ENCODE data around the gene CTIF. TPM values are rescaled to one million over a fixed set of nuclear protein-coding genes. Genes with fewer than 3 reads are reported as not detected.

Gene CTIF
- total and polyA plus RNA-seq, 4 experiments from 2014 or later = 5.2 to 6.5 TPM; not detected in 2

DNA sequence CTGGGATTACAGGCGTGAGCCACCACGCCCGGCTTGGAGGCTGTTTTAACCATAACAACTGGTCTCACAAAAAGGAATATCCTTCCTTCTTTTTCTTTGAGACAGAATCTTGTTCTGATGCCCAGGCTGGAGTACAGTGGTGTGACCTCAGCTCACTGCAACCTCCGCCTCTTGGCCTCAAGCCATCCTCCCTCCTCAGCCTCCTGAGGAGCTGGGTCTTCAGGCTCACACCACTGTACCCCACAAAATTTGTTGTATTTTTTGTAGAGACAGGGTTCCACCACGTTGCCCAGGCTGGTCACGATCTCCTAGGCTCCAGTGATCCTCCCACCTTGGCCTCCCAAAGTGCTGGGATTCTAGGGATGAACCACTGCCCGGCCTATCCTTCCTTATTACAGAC is 21.7 kb downstream of the CTIF start:
- Mint-ChIP-seq H3K27me3 (peaks cover 0 to 2% of the 10 kb centered on the region in 2 donors), H3K4me3 (no peak overlapping the region), H3K4me1 (peaks cover 0 to 2% (median 0%) of the 10 kb centered on the region in 4 donors), H3K9me3 (peaks cover 0 to 5% (median 1%) of the 10 kb centered on the region in 8 donors), H3K27ac (no peak overlapping the region), H3K36me3 (peaks cover 0 to 5% of the 10 kb centered on the region in 2 donors)
- Histone ChIP-seq H3K4me3 (ENCODE audit: low read length in 2 of 2) (no peak overlapping the region), H3K9me3 (ENCODE audit: control insufficient read depth in 1 of 2, low read length in 2 of 2) (no peaks in the 10 kb centered on the region), H3K4me1 (ENCODE audit: insufficient read depth, low read length) (no peaks in the 10 kb centered on the region), H3K36me3 (ENCODE audit: insufficient read depth, low read length) (no peaks in the 10 kb centered on the region), H3K27ac (ENCODE audit: low read depth, low read length) (no peak overlapping the region), H3K27me3 (ENCODE audit: insufficient read depth, low read length) (no peaks in the 10 kb centered on the region)
- intact Hi-C loops (cut with micrococcal nuclease) = no loop called here
- ChIA-PET POLR2A (ENCODE audit: partially characterized antibody) (no interaction called here), CTCF (ENCODE audit: partially characterized antibody) (interaction anchor here (0.7 kb wide), 1 partner anchor 62 kb away, joined by 3 read pairs; no protein-coding TSS in a partner anchor)
- DNase-seq = no peak

DNA sequence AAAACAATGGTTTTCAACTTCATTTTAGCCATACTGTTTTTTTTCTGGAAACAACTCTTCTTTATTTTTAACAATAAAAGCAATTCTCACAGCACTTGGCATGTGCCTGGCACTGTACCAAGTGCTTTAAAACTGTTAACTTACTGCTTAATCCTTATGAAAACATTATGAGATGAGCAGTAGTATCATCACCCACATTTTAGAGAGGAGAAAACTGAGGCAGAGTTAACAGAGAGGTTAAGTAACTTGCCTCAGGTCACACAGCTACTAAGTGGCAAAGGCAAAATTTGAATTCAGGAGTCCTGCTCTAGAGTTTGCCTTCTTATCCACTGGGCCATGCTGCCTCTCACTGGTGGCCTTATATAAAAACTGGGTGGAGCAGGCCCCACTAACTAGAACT is 23.2 kb downstream of the CTIF start:
- H3K27me3 Mint-ChIP-seq = peaks cover 0 to 3% of the 10 kb centered on the region in 2 donors
- peaks cover 0 to 2% (median 0%) of the 10 kb centered on the region in 4 donors for H3K4me1 Mint-ChIP-seq
- peaks cover 0 to 5% (median 1%) of the 10 kb centered on the region in 8 donors for H3K9me3 Mint-ChIP-seq
- no peak for DNase-seq
- no peaks in the 10 kb centered on the region for H3K36me3 ChIP-seq (ENCODE audit: insufficient read depth, low read length)
- H3K9me3 ChIP-seq (ENCODE audit: control insufficient read depth in 1 of 2, low read length in 2 of 2) = no peaks in the 10 kb centered on the region
- H3K4me3 Mint-ChIP-seq = no peak overlapping the region
- H3K4me1 ChIP-seq (ENCODE audit: insufficient read depth, low read length) = no peaks in the 10 kb centered on the region
- no peak overlapping the region for H3K27ac ChIP-seq (ENCODE audit: low read depth, low read length)
- peaks cover 0 to 5% of the 10 kb centered on the region in 2 donors for H3K36me3 Mint-ChIP-seq
- no peaks in the 10 kb centered on the region for H3K27me3 ChIP-seq (ENCODE audit: insufficient read depth, low read length)
- H3K4me3 ChIP-seq (ENCODE audit: low read length in 2 of 2) = no peak overlapping the region
- intact Hi-C loops (cut with micrococcal nuclease) = no loop called here
- ChIA-PET CTCF (ENCODE audit: partially characterized antibody) (no interaction called here), POLR2A (ENCODE audit: partially characterized antibody) (no interaction called here)
- no peak overlapping the region for H3K27ac Mint-ChIP-seq

DNA sequence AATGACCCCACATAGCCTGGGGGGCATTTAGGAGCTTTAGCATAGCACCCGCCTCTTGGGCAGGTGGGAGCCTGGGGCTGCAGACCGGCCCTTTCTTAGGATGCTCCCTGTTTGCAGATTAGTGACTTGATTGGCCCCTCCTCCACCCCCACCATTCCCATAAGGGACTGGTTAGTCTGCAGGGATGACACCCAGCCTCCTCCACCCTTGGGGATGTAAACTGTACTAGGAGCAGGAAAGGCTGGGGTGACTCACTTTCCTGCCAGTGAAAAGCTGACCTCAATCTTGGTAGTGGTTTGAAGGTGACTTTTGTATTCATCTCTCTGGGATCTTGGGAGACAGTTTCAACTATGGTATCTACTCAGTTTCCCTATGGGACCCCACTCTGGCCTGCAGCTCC is 24.2 kb downstream of the CTIF start:
- no peak overlapping the region for H3K27ac Mint-ChIP-seq
- intact Hi-C loops (cut with micrococcal nuclease) = no loop called here

DNA sequence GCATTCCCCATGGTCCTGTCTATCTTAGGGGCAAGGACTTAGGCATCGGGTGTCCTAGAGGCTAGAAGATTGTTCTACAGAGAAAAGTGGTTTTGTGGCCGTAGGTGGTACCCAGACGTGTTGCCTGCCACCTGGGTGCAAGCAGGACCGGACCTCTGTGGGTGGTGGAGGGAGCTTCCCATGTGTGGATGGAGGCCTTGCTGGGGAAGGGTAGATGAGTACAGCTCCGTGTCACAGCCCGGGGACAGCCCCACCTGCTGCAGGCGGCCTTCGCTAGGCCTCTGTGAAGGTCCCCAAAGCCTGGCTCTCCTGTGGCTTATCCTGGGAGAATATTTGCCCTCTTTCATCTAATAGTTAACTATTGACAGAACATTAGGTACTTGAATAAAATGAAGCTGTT is 25.3 kb downstream of the CTIF start:
- no peak overlapping the region for H3K4me3 Mint-ChIP-seq
- Histone ChIP-seq H3K27me3 (ENCODE audit: insufficient read depth, low read length) (no peaks in the 10 kb centered on the region), H3K27ac (ENCODE audit: low read depth, low read length) (no peak overlapping the region), H3K9me3 (ENCODE audit: control insufficient read depth in 1 of 2, low read length in 2 of 2) (no peaks in the 10 kb centered on the region), H3K4me1 (ENCODE audit: insufficient read depth, low read length) (no peaks in the 10 kb centered on the region), H3K4me3 (ENCODE audit: low read length in 2 of 2) (no peak overlapping the region), H3K36me3 (ENCODE audit: insufficient read depth, low read length) (no peaks in the 10 kb centered on the region)
- H3K27ac Mint-ChIP-seq = no peak overlapping the region
- CTCF ChIA-PET (ENCODE audit: partially characterized antibody) = no interaction called here
- POLR2A ChIA-PET (ENCODE audit: partially characterized antibody) = no interaction called here
- peaks cover 2% of the 10 kb centered on the region in 2 donors for H3K27me3 Mint-ChIP-seq
- H3K4me1 Mint-ChIP-seq = no peaks in the 10 kb centered on the region
- no peak for DNase-seq
- intact Hi-C loops (cut with micrococcal nuclease) = no loop called here
- peaks cover 0 to 5% of the 10 kb centered on the region in 2 donors for H3K36me3 Mint-ChIP-seq
- peaks cover 0 to 7% (median 3%) of the 10 kb centered on the region in 8 donors for H3K9me3 Mint-ChIP-seq

More for the DNA sequence above, 24.2 kb downstream of the CTIF start:
- no peaks in the 10 kb centered on the region for H3K4me1 ChIP-seq (ENCODE audit: insufficient read depth, low read length)
- no peak overlapping the region for H3K4me3 ChIP-seq (ENCODE audit: low read length in 2 of 2)
- no peak overlapping the region for H3K4me3 Mint-ChIP-seq
- no peak overlapping the region for H3K27ac ChIP-seq (ENCODE audit: low read depth, low read length)
- ChIA-PET CTCF (ENCODE audit: partially characterized antibody) (no interaction called here), POLR2A (ENCODE audit: partially characterized antibody) (no interaction called here)
- no peaks in the 10 kb centered on the region for H3K36me3 ChIP-seq (ENCODE audit: insufficient read depth, low read length)
- H3K9me3 ChIP-seq (ENCODE audit: control insufficient read depth in 1 of 2, low read length in 2 of 2) = no peaks in the 10 kb centered on the region
- H3K27me3 ChIP-seq (ENCODE audit: insufficient read depth, low read length) = no peaks in the 10 kb centered on the region
- H3K9me3 Mint-ChIP-seq = peaks cover 0 to 5% (median 2%) of the 10 kb centered on the region in 8 donors
- H3K36me3 Mint-ChIP-seq = peaks cover 0 to 5% of the 10 kb centered on the region in 2 donors
- peaks cover 0 to under 1% (median 0%) of the 10 kb centered on the region in 4 donors for H3K4me1 Mint-ChIP-seq
- no peak for DNase-seq
- H3K27me3 Mint-ChIP-seq = peaks cover 1 to 2% of the 10 kb centered on the region in 2 donors

DNA sequence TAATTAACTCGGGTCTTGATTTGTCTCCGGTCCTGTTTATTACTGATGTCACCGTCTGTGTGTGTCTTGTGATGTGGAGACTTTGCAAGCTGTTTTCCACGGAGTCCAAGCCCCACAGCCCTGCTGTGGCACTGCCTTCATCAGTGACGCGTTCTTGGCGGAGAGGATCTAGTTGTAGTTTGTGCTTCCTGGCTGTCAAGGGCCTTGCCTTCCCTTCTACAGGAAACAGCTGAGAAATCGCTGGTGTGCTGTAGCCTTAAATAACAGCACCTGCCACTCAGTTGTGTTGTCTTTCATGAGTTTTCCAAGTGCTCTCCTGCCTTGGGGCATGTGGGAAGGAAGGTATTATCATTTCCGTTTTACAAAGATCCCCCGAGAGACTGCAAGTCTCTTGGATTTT is 26.3 kb downstream of the CTIF start:
- peaks cover 0 to 5% (median 0%) of the 10 kb centered on the region in 8 donors for H3K9me3 Mint-ChIP-seq
- no peak overlapping the region for H3K27ac ChIP-seq (ENCODE audit: low read depth, low read length)
- no peaks in the 10 kb centered on the region for H3K9me3 ChIP-seq (ENCODE audit: control insufficient read depth in 1 of 2, low read length in 2 of 2)
- H3K4me3 ChIP-seq (ENCODE audit: low read length in 2 of 2) = no peak overlapping the region
- H3K4me1 Mint-ChIP-seq = no peaks in the 10 kb centered on the region
- POLR2A ChIA-PET (ENCODE audit: partially characterized antibody) = no interaction called here
- no peak for DNase-seq
- H3K4me1 ChIP-seq (ENCODE audit: insufficient read depth, low read length) = no peaks in the 10 kb centered on the region
- CTCF ChIA-PET (ENCODE audit: partially characterized antibody) = no interaction called here
- H3K4me3 Mint-ChIP-seq = no peak overlapping the region
- H3K36me3 Mint-ChIP-seq = no peaks in the 10 kb centered on the region
- H3K36me3 ChIP-seq (ENCODE audit: insufficient read depth, low read length) = no peaks in the 10 kb centered on the region
- peaks cover 2% of the 10 kb centered on the region in 2 donors for H3K27me3 Mint-ChIP-seq
- H3K27ac Mint-ChIP-seq = no peak overlapping the region
- intact Hi-C loops (cut with micrococcal nuclease) = no loop called here
- H3K27me3 ChIP-seq (ENCODE audit: insufficient read depth, low read length) = no peaks in the 10 kb centered on the region

DNA sequence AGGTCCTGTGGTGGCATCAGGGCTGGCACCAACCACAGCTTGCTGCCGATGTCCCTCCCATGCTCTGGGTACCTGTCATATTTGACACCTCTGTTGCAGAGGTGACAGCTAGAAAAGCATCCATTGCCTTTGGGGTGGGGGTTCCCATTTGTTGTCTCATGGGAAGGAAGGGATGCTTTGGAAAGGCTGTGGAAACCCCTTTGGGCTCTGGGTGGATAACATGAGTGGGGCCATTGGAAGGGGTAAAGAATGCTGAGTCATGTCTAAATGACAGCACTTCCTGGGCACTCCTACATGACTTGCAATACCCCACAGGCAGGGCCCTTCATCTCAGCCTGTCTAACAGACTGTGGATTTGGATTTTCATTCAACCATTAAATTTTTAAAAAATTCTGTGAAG is 27.8 kb downstream of the CTIF start:
- no peak overlapping the region for H3K27ac Mint-ChIP-seq
- Histone ChIP-seq H3K4me3 (ENCODE audit: low read length in 2 of 2) (no peak overlapping the region), H3K4me1 (ENCODE audit: insufficient read depth, low read length) (no peaks in the 10 kb centered on the region), H3K27ac (ENCODE audit: low read depth, low read length) (no peak overlapping the region), H3K27me3 (ENCODE audit: insufficient read depth, low read length) (no peaks in the 10 kb centered on the region), H3K36me3 (ENCODE audit: insufficient read depth, low read length) (no peaks in the 10 kb centered on the region), H3K9me3 (ENCODE audit: control insufficient read depth in 1 of 2, low read length in 2 of 2) (no peaks in the 10 kb centered on the region)
- ChIA-PET CTCF (ENCODE audit: partially characterized antibody) (no interaction called here), POLR2A (ENCODE audit: partially characterized antibody) (no interaction called here)
- intact Hi-C loops (cut with micrococcal nuclease) = no loop called here
- no peak overlapping the region for H3K4me3 Mint-ChIP-seq
- peaks cover 0 to 5% (median 0%) of the 10 kb centered on the region in 8 donors for H3K9me3 Mint-ChIP-seq
- H3K36me3 Mint-ChIP-seq = no peaks in the 10 kb centered on the region
- peaks cover 2 to 5% of the 10 kb centered on the region in 2 donors for H3K27me3 Mint-ChIP-seq
- no peaks in the 10 kb centered on the region for H3K4me1 Mint-ChIP-seq
- DNase-seq = no peak

DNA sequence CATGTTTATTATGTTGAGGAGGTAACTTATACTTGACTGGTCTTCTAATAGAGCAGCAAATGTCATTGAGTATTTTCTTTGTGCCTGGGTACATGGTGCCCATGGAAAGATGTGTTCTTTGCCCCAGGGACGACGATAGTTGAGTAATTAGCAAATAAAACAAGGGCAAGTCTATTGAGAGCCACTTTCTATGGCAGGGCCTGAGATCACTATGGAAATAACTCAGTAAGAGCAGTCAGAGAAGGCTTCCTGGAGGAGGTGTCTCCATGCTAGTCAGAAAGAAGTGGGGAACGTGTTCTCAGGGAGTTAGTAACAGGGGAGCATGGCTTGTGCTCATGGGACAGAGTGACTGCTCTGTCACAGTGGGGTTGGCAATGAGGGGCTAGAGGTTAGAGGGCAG is 28.6 kb downstream of the CTIF start:
- no peaks in the 10 kb centered on the region for H3K36me3 ChIP-seq (ENCODE audit: insufficient read depth, low read length)
- intact Hi-C loops (cut with micrococcal nuclease) = no loop called here
- H3K27me3 Mint-ChIP-seq = peaks cover 2 to 5% of the 10 kb centered on the region in 2 donors
- H3K4me1 Mint-ChIP-seq = no peaks in the 10 kb centered on the region
- H3K27me3 ChIP-seq (ENCODE audit: insufficient read depth, low read length) = no peaks in the 10 kb centered on the region
- no peaks in the 10 kb centered on the region for H3K9me3 ChIP-seq (ENCODE audit: control insufficient read depth in 1 of 2, low read length in 2 of 2)
- no peaks in the 10 kb centered on the region for H3K36me3 Mint-ChIP-seq
- POLR2A ChIA-PET (ENCODE audit: partially characterized antibody) = no interaction called here
- H3K4me3 Mint-ChIP-seq = no peak overlapping the region
- H3K4me1 ChIP-seq (ENCODE audit: insufficient read depth, low read length) = no peaks in the 10 kb centered on the region
- CTCF ChIA-PET (ENCODE audit: partially characterized antibody) = no interaction called here
- no peak overlapping the region for H3K27ac Mint-ChIP-seq
- no peak for DNase-seq
- no peak overlapping the region for H3K4me3 ChIP-seq (ENCODE audit: low read length in 2 of 2)
- H3K27ac ChIP-seq (ENCODE audit: low read depth, low read length) = no peak overlapping the region
- H3K9me3 Mint-ChIP-seq = peaks cover 0 to 5% (median 0%) of the 10 kb centered on the region in 8 donors

All from CD4-positive, alpha-beta memory T cell (primary cell).